Trophoblast cell (in vitro differentiated cells and primary cell): ENCODE measurements around the gene PNPLA6.
A peak's percentile ranks its signal among the peaks of the same experiment; 100 is the strongest.

Source experiments
- DNase-seq, 2 donors: peaks; one replicate each; pipeline ENCODE4 v3.0.0-alpha.2; 2016
- H2AFZ ChIP-seq: 2 replicates; pipeline ENCODE4 v1.6.1; 2013; ENCODE audit warnings: low read length, moderate library complexity, mild to moderate bottlenecking; ENCODE audit not compliant: insufficient read depth, poor library complexity
- H2AK5ac ChIP-seq: 2 replicates; pipeline ENCODE4 v1.6.1; 2013; ENCODE audit warnings: mild to moderate bottlenecking, low read length
- H2BK120ac ChIP-seq: 2 replicates; pipeline ENCODE4 v1.6.1; 2013; ENCODE audit warnings: low read length, mild to moderate bottlenecking, moderate library complexity; ENCODE audit not compliant: insufficient read depth, poor library complexity
- H2BK12ac ChIP-seq: 2 replicates; pipeline ENCODE4 v1.6.1; 2013; ENCODE audit warnings: mild to moderate bottlenecking, low read length, moderate library complexity
- H2BK5ac ChIP-seq: 2 replicates; pipeline ENCODE4 v1.6.1; 2013; ENCODE audit warnings: low read length, low read depth, moderate library complexity, mild to moderate bottlenecking; ENCODE audit not compliant: poor library complexity
- H3K14ac ChIP-seq: 2 replicates; pipeline ENCODE4 v1.6.1; 2013; ENCODE audit warnings: mild to moderate bottlenecking, low read length
- H3K18ac ChIP-seq: 2 replicates; pipeline ENCODE4 v1.6.1; 2013; ENCODE audit warnings: mild to moderate bottlenecking, low read length
- H3K23ac ChIP-seq: 2 replicates; pipeline ENCODE4 v1.6.1; 2013; ENCODE audit warnings: low read length
- H3K27ac ChIP-seq: 2 replicates; pipeline ENCODE4 v1.5.1; 2013; ENCODE audit warnings: low read depth, mild to moderate bottlenecking, inconsistent platforms, low read length, moderate library complexity
- H3K27me3 ChIP-seq: 2 replicates; pipeline ENCODE4 v1.6.1; 2013; ENCODE audit warnings: inconsistent platforms, mild to moderate bottlenecking, low read length, moderate library complexity; ENCODE audit not compliant: insufficient read depth
- H3K36me3 ChIP-seq, 2 experiments: 1 replicate in 1 of 2; 2 replicates in 1 of 2; pipeline ENCODE4 v1.6.1; 2013; ENCODE audit warnings: low read length in 2 of 2, mild to moderate bottlenecking in 2 of 2, moderate library complexity in 1 of 2; ENCODE audit not compliant: insufficient read depth in 2 of 2, control insufficient read depth in 1 of 2
- H3K4ac ChIP-seq: 2 replicates; pipeline ENCODE4 v1.6.1; 2013; ENCODE audit warnings: low read depth, mild to moderate bottlenecking, low read length, moderate library complexity
- H3K4me1 ChIP-seq, 2 experiments: 1 replicate in 1 of 2; 2 replicates in 1 of 2; pipeline ENCODE4 v1.6.1; 2013; ENCODE audit warnings: low read length in 2 of 2, mild to moderate bottlenecking in 2 of 2, moderate library complexity in 1 of 2; ENCODE audit not compliant: insufficient read depth in 2 of 2, control insufficient read depth in 1 of 2
- H3K4me2 ChIP-seq: 2 replicates; pipeline ENCODE4 v1.6.1; 2013; ENCODE audit warnings: inconsistent platforms, mild to moderate bottlenecking, low read length, moderate library complexity
- H3K4me3 ChIP-seq: 2 replicates; pipeline ENCODE4 v1.5.1; 2013; ENCODE audit warnings: mild to moderate bottlenecking, low read depth, low read length, inconsistent platforms
- H3K79me1 ChIP-seq: one replicate; pipeline ENCODE4 v1.6.1; 2013; ENCODE audit warnings: low read length
- H3K79me2 ChIP-seq: 2 replicates; pipeline ENCODE4 v1.6.1; 2013; ENCODE audit warnings: low read length, mild to moderate bottlenecking; ENCODE audit not compliant: control insufficient read depth, insufficient read depth, poor library complexity
- H3K9ac ChIP-seq: 2 replicates; pipeline ENCODE4 v1.6.1; 2013; ENCODE audit warnings: mild to moderate bottlenecking, low read length
- H3K9me3 ChIP-seq: 2 replicates; pipeline ENCODE4 v1.6.1; 2013; ENCODE audit warnings: low read depth, mild to moderate bottlenecking, control low read depth, inconsistent platforms, low read length; ENCODE audit not compliant: insufficient read depth
- H4K12ac ChIP-seq: 2 replicates; pipeline ENCODE4 v1.6.1; 2013; ENCODE audit warnings: low read depth, mild to moderate bottlenecking, low read length, moderate library complexity
- H4K8ac ChIP-seq: 2 replicates; pipeline ENCODE4 v1.6.1; 2013; ENCODE audit warnings: low read depth, mild to moderate bottlenecking, low read length, moderate library complexity
- H4K91ac ChIP-seq: one replicate; pipeline ENCODE4 v1.6.1; 2013; ENCODE audit warnings: low read depth, mild to moderate bottlenecking, low read length, moderate library complexity
- WGBS: extraction: QIAGEN DNeasy Blood & Tissue Kit; methylation state at CpG from one replicate; pipeline ENCODE4 v1.1.7; 2013; ENCODE audit warnings: missing lambda C conversion rate; ENCODE audit not compliant: insufficient read length, insufficient coverage; ENCODE audit errors: extremely low coverage; 5-methylcytosine and 5-hydroxymethylcytosine counted together

PNPLA6 gene

GRCh38 chr19:7542556-7543348, 7.2 kb downstream of the PNPLA6 start:
- H3K4me2 ChIP-seq = no peak overlapping the region
- H3K79me1 ChIP-seq = no peaks in the 10 kb centered on the region
- no peaks in the 10 kb centered on the region for H3K9me3 ChIP-seq
- DNase-seq = no peak
- H2AFZ ChIP-seq = no peak overlapping the region
- H3K4me3 ChIP-seq = peak overlapping the region; percentile 39
- H4K12ac ChIP-seq = no peak overlapping the region
- H3K27me3 ChIP-seq = no peaks in the 10 kb centered on the region
- no peak overlapping the region for H3K9ac ChIP-seq
- H2BK12ac ChIP-seq = no peak overlapping the region
- no peak overlapping the region for H3K27ac ChIP-seq
- H3K14ac ChIP-seq = no peak overlapping the region
- no peak overlapping the region for H2AK5ac ChIP-seq
- H3K4ac ChIP-seq = no peak overlapping the region
- H2BK5ac ChIP-seq = no peak overlapping the region
- H3K23ac ChIP-seq = no peak overlapping the region
- no peak overlapping the region for H3K18ac ChIP-seq
- H4K91ac ChIP-seq = no peak overlapping the region
- no peaks in the 10 kb centered on the region for H3K4me1 ChIP-seq
- peaks cover 42 to 46% of the 10 kb centered on the region in 2 experiments for H3K36me3 ChIP-seq
- no peak overlapping the region for H2BK120ac ChIP-seq
- no CpG with 5 or more reads among the region's 24 CpGs for WGBS
- H3K79me2 ChIP-seq = no peaks in the 10 kb centered on the region
- H4K8ac ChIP-seq = no peak overlapping the region

GRCh38 chr19:7544626-7545025, 9.1 kb downstream of the PNPLA6 start:
- no peak overlapping the region for H4K8ac ChIP-seq
- no peak overlapping the region for H2AFZ ChIP-seq
- no peak overlapping the region for H3K4me3 ChIP-seq
- no peaks in the 10 kb centered on the region for H3K4me1 ChIP-seq
- no peaks in the 10 kb centered on the region for H3K27me3 ChIP-seq
- H3K23ac ChIP-seq = no peak overlapping the region
- H2BK5ac ChIP-seq = no peak overlapping the region
- H3K18ac ChIP-seq = no peak overlapping the region
- H4K91ac ChIP-seq = no peak overlapping the region
- H3K4me2 ChIP-seq = no peak overlapping the region
- no peak overlapping the region for H3K4ac ChIP-seq
- H3K27ac ChIP-seq = no peak overlapping the region
- no peak overlapping the region for H4K12ac ChIP-seq
- no CpG with 5 or more reads among the region's 3 CpGs for WGBS
- H2AK5ac ChIP-seq = no peak overlapping the region
- H2BK120ac ChIP-seq = no peak overlapping the region
- no peak overlapping the region for H3K14ac ChIP-seq
- peaks cover 39 to 45% of the 10 kb centered on the region in 2 experiments for H3K36me3 ChIP-seq
- H3K9me3 ChIP-seq = no peaks in the 10 kb centered on the region
- H3K9ac ChIP-seq = no peak overlapping the region
- peak in 1 of 2 donors; percentile 3 for DNase-seq
- H3K79me1 ChIP-seq = no peaks in the 10 kb centered on the region
- H3K79me2 ChIP-seq = no peaks in the 10 kb centered on the region
- H2BK12ac ChIP-seq = no peak overlapping the region

- H4K8ac ChIP-seq = no peak overlapping the region
- no peaks in the 10 kb centered on the region for H3K27me3 ChIP-seq
- no peak overlapping the region for H2AFZ ChIP-seq
- H4K12ac ChIP-seq = no peak overlapping the region
- WGBS = no CpG with 5 or more reads among the region's 8 CpGs
- H3K27ac ChIP-seq = no peak overlapping the region
- H3K79me2 ChIP-seq = no peaks in the 10 kb centered on the region
- H3K23ac ChIP-seq = no peak overlapping the region
- no peak overlapping the region for H3K9ac ChIP-seq
- H3K4me2 ChIP-seq = no peak overlapping the region
- no peaks in the 10 kb centered on the region for H3K9me3 ChIP-seq
- no peak overlapping the region for H2BK5ac ChIP-seq
- H3K4ac ChIP-seq = no peak overlapping the region
- H4K91ac ChIP-seq = no peak overlapping the region
- H3K14ac ChIP-seq = no peak overlapping the region
- peaks cover 36 to 44% of the 10 kb centered on the region in 2 experiments for H3K36me3 ChIP-seq
- H2AK5ac ChIP-seq = no peak overlapping the region
- no peak for DNase-seq
- H3K4me3 ChIP-seq = no peak overlapping the region
- no peaks in the 10 kb centered on the region for H3K79me1 ChIP-seq
- H2BK12ac ChIP-seq = no peak overlapping the region
- no peak overlapping the region for H3K18ac ChIP-seq
- no peaks in the 10 kb centered on the region for H3K4me1 ChIP-seq
- no peak overlapping the region for H2BK120ac ChIP-seq
These were observed 9.8 kb downstream of the PNPLA6 start for GRCh38 chr19:7545300-7545699.

- Histone ChIP-seq H4K8ac (no peak overlapping the region), H3K4me2 (no peak overlapping the region), H3K79me2 (no peaks in the 10 kb centered on the region), H3K9ac (no peak overlapping the region), H2AFZ (no peak overlapping the region), H2BK120ac (no peak overlapping the region), H3K18ac (no peak overlapping the region), H3K36me3 (peaks cover 37 to 44% of the 10 kb centered on the region in 2 experiments), H3K79me1 (no peaks in the 10 kb centered on the region), H4K91ac (no peak overlapping the region), H2BK12ac (no peak overlapping the region), H3K14ac (no peak overlapping the region), H4K12ac (no peak overlapping the region), H3K4me1 (peaks cover 0 to 1% of the 10 kb centered on the region in 2 experiments), H2AK5ac (no peak overlapping the region), H3K27ac (no peak overlapping the region), H3K4me3 (no peak overlapping the region), H3K27me3 (no peaks in the 10 kb centered on the region), H3K23ac (no peak overlapping the region), H2BK5ac (no peak overlapping the region), H3K9me3 (no peaks in the 10 kb centered on the region), H3K4ac (no peak overlapping the region)
- no CpG with 5 or more reads among the region's 1 CpG for WGBS
- no peak for DNase-seq
These were observed 10.4 kb downstream of the PNPLA6 start for GRCh38 chr19:7545904-7546303.
